GM19238 (cell line): ENCODE measurements around the gene FGF4.
"Not testable (repeated sequence)": the region's sequence is repeated elsewhere in the genome, so short reads cannot be mapped to it uniquely, and the experiment has no call there.

Experiments
- DNase-seq: peaks from one replicate; pipeline ENCODE4 v3.0.0; 2011; ENCODE audit warnings: low spot score; ENCODE audit not compliant: insufficient read length

FGF4 gene

GRCh38 chr11:69773626-69774353 is 1.4 kb downstream of the FGF4 start:
- DNase-seq: no peak

- no peak for DNase-seq
Measured at GRCh38 chr11:69771466-69771865, 3.7 kb downstream of the FGF4 start.

GRCh38 chr11:69770540-69770939 is 4.6 kb downstream of the FGF4 start:
- no peak for DNase-seq

GRCh38 chr11:69765498-69765995 is 9.6 kb downstream of the FGF4 start:
- DNase-seq: no peak

GRCh38 chr11:69764918-69765317 is 10.2 kb downstream of the FGF4 start:
- DNase-seq: not testable (repeated sequence)

- no peak for DNase-seq
Measured at GRCh38 chr11:69760319-69760718, 14.8 kb downstream of the FGF4 start.

GRCh38 chr11:69752890-69753289 is 22.3 kb downstream of the FGF4 start:
- no peak for DNase-seq

GRCh38 chr11:69750875-69751597 is 24.1 kb downstream of the FGF4 start:
- DNase-seq: no peak

GRCh38 chr11:69750108-69750850 is 24.9 kb downstream of the FGF4 start:
- DNase-seq: no peak

- no peak for DNase-seq
Measured at GRCh38 chr11:69748637-69749036, 26.5 kb downstream of the FGF4 start.

- no peak for DNase-seq
Measured at GRCh38 chr11:69746752-69747742, 28.1 kb downstream of the FGF4 start.

GRCh38 chr11:69746140-69746539 is 29.0 kb downstream of the FGF4 start:
- no peak for DNase-seq

- DNase-seq: no peak
Measured at GRCh38 chr11:69745201-69745600, 29.9 kb downstream of the FGF4 start.

- DNase-seq: no peak
Measured at GRCh38 chr11:69744435-69744834, 30.7 kb downstream of the FGF4 start.

- no peak for DNase-seq
Measured at GRCh38 chr11:69734841-69735240, 40.3 kb downstream of the FGF4 start.

- DNase-seq: no peak
Measured at GRCh38 chr11:69734367-69734766, 40.8 kb downstream of the FGF4 start.

GRCh38 chr11:69732910-69733309 is 42.2 kb downstream of the FGF4 start:
- DNase-seq: no peak

- DNase-seq: no peak
Measured at GRCh38 chr11:69731110-69731509, 44.0 kb downstream of the FGF4 start.

- no peak for DNase-seq
Measured at GRCh38 chr11:69730500-69730899, 44.6 kb downstream of the FGF4 start.

GRCh38 chr11:69729252-69729651 is 45.9 kb downstream of the FGF4 start:
- DNase-seq: no peak

- DNase-seq: no peak
Measured at GRCh38 chr11:69727266-69727665, 47.9 kb downstream of the FGF4 start.
